Activated naive CD4-positive, alpha-beta T cell treated with anti-CD3 and anti-CD28 coated beads, Interleukin-2, amount 50 U/mL, for 72 hours (primary cell): ENCODE results near the gene CD34. TPM values are rescaled to one million over a fixed set of nuclear protein-coding genes. Genes with fewer than 3 reads are reported as not detected.

Experiments used
- ATAC-seq, 2 donors: fragments of 150-1000 bp; cut with Tn5 transposase; 2 replicates each; pipeline ENCODE4 v1.10.0; 2021; ENCODE audit warnings: mild to moderate bottlenecking in 2 of 2, moderate library complexity in 2 of 2
- DNase-seq, 2 donors: peaks; one replicate each; pipeline ENCODE4 v3.0.0; 2021 to 2022; ENCODE audit warnings: low spot score in 2 of 2
- H3K27ac Mint-ChIP-seq, 2 donors: one replicate each; pipeline ENCODE4 v1.8.0; 2022; ENCODE audit warnings: mild to moderate bottlenecking in 2 of 2, mixed read lengths in 2 of 2
- H3K36me3 Mint-ChIP-seq, 2 donors: one replicate each; pipeline ENCODE4 v1.8.0; 2022; ENCODE audit warnings: mixed read lengths in 2 of 2
- H3K9me3 Mint-ChIP-seq, 2 donors: one replicate each; pipeline ENCODE4 v1.8.0; 2022; ENCODE audit warnings: mixed read lengths in 2 of 2
- total RNA-seq, 2 donors: library from RNA; stranded (reverse); gene quantifications; one replicate each; pipeline ENCODE4 v1.2.3, GENCODE V29; 2022

The CD34 gene
- total RNA-seq, 2 donors from 2014 or later: 0.07 to 0.16 TPM

DNA sequence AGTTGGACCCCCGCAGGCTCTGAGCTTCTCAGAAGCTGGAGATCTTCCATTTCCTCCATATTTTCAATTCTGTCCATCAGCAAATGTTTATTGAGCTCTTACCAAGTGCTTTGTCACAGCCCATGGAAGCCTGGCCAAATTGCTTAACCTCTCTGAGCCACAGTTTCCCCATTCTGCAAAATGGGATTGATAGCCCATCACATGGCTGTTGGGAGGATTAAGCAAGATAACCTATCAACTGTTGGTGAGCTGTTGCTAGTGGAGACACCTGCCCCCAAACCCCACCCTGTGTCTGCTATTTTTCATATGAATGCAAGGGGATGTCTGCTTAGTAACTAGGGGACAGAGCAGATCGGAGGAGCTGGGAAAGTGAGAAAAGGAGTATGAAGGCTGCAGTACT is 38.3 kb downstream of the CD34 start:
- ATAC-seq (no peak), DNase-seq (no peak)
- Mint-ChIP-seq H3K36me3 (peaks cover 3 to 18% of the 10 kb centered on the region in 2 donors), H3K9me3 (peaks cover 0 to under 1% of the 10 kb centered on the region in 2 donors), H3K27ac (peak overlapping the region; percentile 80 to 93)

DNA sequence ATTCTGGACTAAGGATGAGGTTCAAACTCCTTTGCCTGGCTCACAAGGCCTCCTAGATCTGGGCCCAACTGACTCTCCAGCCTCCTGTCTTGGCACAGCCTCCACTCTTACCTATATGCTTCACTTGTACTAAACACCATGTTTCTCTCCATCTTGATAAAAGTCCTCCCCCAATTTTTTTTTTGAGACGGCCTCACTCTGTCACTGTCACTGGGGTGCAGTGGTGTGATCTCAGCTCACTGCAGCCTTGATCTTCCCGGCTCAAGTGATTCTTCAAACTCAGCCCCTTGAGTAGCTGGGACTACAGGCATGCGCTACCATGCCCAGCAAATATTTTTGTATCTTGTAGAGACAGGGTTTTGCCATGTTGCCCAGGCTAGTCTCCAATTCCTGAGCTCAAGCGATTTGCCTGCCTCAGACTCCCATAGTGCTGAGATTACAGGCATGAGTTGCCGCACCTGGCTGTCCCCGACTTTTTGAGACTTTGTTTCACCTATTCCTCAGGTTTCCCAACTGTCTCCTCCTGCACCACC is 39.7 kb downstream of the CD34 start:
- ATAC-seq (no peak), DNase-seq (no peak)
- Mint-ChIP-seq H3K27ac (peak overlapping the region; percentile 72 to 93), H3K36me3 (peaks cover 15 to 31% of the 10 kb centered on the region in 2 donors), H3K9me3 (no peaks in the 10 kb centered on the region)

DNA sequence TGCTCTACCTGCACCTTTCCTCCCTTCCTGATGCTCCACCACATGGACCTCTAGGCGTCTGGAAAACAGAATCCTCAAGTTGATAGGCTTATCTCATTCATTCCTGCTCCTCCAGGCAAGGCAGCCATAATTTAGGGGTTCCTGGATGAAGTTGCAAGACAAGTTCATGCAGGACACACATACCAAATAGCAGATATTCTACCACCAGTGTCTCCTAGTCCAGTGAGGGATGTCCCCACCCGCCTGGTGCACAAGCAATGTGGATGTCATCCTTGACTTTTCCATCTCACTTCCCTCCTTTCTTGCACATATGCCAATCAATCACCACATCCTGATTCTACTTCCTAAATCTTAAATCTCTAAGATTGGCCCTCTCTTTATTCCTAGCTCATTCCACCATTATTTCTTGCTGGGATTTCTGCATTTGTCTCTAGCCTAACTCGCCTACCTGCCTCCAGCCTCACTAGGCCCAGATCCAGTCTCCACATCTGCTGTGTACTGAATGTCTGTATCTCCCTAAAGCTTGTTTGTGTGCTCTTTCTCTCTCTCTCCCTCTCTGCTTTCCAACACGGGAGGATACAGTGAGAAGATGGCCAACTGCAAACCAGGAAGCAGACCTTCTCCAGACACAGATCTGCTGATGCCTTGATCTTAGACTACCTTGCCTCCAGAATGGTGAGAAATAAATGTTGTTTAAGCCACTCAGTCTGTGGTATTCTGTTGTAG is 40.5 kb downstream of the CD34 start:
- no peak for DNase-seq
- Mint-ChIP-seq H3K36me3 (peaks cover 20 to 34% of the 10 kb centered on the region in 2 donors), H3K27ac (peak overlapping the region in 1 of 2 donors; percentile 72), H3K9me3 (no peaks in the 10 kb centered on the region)
- no peak for ATAC-seq

DNA sequence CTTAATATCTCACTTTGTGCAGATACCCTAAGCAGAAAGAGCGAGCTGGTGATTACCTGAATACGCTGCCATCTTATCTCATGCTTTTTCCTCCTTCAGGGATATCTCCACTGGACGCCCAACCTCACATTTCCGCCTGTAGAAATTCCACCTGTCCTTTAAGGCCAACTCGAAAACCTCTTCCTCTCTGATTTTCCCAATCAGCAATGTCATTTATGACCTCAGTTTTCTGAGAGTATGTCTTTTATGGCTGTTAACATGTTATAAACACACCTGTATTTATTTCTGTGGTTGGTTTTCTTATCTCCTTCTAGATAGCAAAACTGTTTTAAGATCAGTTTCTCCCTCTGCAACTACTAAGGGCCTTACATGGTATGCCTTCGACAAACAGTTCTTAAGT is 41.1 kb downstream of the CD34 start:
- Mint-ChIP-seq H3K36me3 (peaks cover 20 to 34% of the 10 kb centered on the region in 2 donors), H3K27ac (peak overlapping the region; percentile 51 to 72), H3K9me3 (no peaks in the 10 kb centered on the region)
- DNase-seq (no peak), ATAC-seq (no peak)

DNA sequence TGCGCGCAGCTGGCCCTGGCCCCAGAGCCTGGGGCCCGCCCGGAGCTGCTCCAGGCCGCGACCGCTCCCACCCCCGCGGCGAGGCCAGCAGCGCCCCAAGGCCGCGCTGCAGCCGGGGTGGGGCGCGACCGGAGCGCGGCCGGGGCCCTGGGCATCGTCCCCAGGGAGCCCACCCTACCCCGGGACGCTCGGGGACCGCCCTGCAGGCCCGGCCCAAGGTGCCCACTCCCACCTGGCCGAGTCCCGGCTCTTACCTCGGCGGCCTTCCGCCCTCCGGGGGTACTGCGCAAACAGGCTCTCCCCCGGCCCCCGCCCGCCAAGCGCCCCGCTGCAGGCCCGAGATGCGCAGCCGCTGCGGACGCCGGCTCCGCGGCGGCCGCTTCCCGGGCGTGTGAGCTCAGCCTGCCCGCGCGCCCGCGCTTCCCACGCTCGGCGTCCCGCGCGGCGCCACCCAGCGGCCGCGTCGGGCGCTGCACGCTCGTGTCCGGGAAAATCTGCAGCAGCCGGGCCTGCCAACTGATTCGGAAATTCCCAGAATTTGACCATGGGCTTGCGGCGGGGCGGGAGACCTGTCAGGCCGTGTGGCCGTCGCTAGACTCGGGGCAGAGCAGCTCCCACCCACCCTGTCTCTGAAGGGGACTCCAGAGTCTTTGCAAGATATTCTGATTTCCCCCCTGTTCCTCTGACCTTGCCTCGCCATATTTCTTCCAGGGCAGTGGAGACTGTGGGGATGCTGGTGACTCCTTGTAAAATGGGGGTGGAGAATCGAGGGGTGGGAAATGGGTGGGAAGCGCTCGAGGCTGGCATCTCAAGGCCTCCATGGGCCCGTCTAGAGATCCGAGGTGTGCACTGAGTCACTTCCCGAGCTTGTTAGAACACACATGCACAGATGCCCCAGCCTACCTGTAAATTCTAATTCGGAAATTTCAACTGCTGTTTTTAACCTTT is 41.9 kb downstream of the CD34 start:
- Mint-ChIP-seq H3K27ac (peak overlapping the region; percentile 93 to 95), H3K36me3 (peaks cover 20 to 34% of the 10 kb centered on the region in 2 donors), H3K9me3 (no peaks in the 10 kb centered on the region)
- DNase-seq (peak; percentile 82 to 84), ATAC-seq (peak; percentile 55 to 71)

DNA sequence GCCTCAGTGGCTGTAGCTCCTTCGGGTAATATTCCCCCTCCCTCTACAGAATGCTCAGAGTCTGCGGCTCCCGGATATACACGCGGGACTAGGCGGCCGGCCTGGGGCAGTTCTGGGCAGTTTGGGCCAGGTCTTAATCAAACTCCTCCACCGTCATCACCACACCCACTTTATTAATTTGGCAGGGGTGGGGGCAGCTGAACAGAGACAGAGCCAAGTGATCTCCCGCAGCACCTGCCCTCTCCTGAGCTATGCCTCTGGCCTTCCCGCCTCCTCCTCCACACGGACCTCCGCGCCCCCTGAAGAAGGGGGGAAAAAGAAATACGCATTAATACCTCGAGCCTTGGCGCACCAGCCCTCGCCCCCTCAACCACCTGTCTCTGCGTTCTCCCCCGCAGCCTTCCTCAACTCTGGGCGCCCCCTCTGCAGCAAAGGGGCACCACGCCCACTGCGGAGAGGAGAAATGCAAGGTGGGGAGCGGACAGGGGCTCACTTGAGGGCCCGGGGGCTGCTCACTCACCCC is 42.6 kb downstream of the CD34 start:
- H3K27ac Mint-ChIP-seq: peak overlapping the region; percentile 93 to 95
- ATAC-seq (peak; percentile 3 to 44), DNase-seq (no peak)
- no peaks in the 10 kb centered on the region for H3K9me3 Mint-ChIP-seq
- peaks cover 21 to 35% of the 10 kb centered on the region in 2 donors for H3K36me3 Mint-ChIP-seq

DNA sequence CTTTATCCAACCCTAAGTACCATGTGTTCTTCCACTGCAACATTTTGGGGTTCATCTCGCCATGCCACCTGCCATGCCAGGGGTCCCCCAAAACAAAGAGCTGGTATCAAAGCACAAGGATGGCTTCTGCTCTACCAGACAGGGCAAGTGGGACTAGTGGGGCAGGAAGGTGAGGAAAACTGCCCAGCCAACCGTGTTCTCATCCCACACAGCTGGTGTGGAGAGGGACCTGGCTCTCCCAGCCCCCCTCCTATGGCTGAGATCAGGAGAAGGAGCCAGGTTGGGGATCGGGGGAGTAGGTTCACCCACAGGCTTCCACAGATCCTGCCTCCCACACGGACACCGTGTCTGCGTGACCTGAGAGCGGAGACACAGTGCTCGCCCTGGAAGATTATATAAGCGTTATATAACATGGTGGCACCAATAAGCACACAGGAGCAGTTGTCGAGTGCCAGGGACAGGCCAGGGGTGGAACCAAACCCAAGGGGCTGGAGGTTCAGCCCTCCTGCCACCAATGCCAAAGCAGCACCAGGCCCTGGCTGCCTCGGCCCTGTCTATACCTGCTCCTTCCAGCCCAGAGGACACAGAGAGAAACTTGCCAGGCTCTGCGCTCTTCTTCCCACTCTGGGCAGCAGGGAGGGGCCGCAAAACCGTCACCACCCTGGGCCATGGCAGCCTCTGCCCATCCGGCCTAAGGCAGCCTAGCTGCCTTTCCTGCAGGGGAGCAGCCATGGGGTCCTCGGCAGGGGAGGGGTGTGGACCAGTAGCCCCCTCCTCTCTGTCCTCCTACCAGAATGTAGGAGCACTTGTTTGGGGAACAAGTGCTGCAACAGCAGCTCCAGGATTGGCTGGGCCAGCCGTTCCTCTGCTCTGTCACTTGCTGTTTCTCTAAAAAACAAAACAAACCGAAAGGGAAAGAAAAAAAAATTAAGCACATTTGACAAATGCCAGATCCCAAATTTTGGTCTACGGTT is 43.5 kb downstream of the CD34 start:
- Mint-ChIP-seq H3K27ac (peak overlapping the region; percentile 93 to 95), H3K9me3 (no peaks in the 10 kb centered on the region), H3K36me3 (peaks cover 30 to 41% of the 10 kb centered on the region in 2 donors)
- DNase-seq (no peak), ATAC-seq (peak; percentile 17 to 36)

DNA sequence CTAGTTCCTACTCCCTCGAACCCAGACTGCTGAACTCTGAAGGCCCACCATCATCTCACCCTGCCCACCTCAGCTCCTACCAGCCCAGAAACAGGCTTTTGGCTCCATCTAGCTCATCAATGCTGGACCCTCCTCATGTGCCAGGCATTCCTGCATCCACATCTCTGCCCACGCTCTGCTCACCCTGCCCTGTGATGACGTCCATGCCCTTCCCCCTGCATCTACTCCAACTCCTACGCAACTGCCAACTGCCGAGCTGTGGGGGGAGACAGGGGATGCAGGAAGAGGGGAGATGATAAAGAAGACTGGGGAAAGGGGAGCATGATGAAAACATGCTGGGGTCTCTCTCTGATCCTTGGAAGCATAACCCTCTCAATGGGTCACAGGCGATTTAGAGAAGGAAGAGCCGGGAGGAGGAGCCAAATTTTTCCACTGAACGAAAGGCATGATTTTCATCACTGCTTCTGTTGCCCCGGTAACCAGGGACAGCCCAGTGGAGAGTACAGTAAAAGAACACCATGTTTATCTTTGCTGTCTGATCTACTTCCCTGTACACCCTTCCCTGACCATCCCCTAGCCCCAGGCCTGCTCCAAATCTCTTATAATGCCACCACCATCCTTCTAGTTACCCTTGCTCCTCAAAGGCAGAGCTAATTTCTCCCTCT is 44.3 kb downstream of the CD34 start:
- DNase-seq: peak in 1 of 2 donors; percentile 41
- Mint-ChIP-seq H3K9me3 (no peaks in the 10 kb centered on the region), H3K36me3 (peaks cover 38 to 46% of the 10 kb centered on the region in 2 donors), H3K27ac (peak overlapping the region; percentile 79 to 93)
- ATAC-seq: peak; percentile 43 to 49

DNA sequence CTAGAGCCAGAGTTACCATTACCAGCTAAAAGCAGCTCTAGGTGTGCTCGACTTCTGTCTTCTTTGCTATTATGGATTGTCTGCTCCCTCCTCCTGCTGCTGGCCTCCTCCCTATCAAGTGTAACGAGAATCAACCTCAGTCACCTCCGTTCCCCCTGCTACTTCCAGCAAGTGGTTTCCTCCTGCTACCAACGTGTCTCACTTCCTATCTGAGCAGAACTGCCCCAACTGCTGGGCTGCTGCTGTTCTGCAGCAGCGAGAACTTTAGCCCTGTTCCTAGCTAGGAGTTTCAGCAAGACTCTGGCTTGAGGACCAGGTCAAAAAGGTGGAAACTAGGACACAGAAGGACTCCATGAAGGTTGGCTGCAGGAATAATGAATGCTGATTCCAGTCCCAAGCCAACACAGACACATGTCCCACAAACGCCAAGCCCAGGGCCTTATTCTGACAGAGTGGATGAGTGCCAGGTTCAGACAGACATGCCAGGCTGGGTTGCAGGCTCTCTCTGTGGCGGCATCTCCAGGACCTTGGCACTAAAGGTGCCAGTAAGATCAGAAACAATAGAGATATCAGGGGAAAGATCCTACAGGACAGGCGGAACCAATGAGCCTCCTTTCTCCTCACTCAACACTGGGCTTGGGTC is 46.9 kb downstream of the CD34 start:
- Mint-ChIP-seq H3K36me3 (peaks cover 38 to 40% of the 10 kb centered on the region in 2 donors), H3K27ac (peak overlapping the region; percentile 1 to 83), H3K9me3 (no peaks in the 10 kb centered on the region)
- ATAC-seq: peak; percentile 39 to 48
- DNase-seq: no peak

DNA sequence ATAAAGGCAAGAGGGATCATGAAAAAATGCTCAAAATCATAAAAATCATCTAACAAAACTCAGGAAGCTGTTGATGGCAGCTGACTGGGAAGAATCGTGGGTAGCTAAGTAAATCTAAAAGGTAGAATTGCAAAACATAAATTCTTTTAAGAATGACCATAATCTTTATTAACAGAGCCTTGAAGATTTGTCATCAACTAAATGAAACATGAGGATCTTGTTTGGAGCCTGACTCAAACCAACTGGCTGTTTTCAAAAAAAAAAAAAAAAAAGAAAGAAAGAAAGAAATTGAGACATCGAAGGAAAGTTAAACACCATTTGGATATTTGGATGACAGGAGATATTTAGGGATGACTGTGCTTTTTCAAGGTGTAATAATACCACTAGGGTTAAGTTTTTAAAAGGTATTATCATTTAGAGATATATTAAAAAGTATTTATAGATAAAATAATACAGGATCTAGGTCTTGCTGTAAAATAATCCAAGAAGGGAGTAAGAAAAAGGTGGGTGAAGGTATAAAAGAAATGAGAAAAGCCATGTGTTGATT is 48.6 kb downstream of the CD34 start:
- ATAC-seq: no peak
- peak overlapping the region; percentile 78 to 83 for H3K27ac Mint-ChIP-seq
- DNase-seq: no peak
- peaks cover 28 to 36% of the 10 kb centered on the region in 2 donors for H3K36me3 Mint-ChIP-seq
- no peaks in the 10 kb centered on the region for H3K9me3 Mint-ChIP-seq

DNA sequence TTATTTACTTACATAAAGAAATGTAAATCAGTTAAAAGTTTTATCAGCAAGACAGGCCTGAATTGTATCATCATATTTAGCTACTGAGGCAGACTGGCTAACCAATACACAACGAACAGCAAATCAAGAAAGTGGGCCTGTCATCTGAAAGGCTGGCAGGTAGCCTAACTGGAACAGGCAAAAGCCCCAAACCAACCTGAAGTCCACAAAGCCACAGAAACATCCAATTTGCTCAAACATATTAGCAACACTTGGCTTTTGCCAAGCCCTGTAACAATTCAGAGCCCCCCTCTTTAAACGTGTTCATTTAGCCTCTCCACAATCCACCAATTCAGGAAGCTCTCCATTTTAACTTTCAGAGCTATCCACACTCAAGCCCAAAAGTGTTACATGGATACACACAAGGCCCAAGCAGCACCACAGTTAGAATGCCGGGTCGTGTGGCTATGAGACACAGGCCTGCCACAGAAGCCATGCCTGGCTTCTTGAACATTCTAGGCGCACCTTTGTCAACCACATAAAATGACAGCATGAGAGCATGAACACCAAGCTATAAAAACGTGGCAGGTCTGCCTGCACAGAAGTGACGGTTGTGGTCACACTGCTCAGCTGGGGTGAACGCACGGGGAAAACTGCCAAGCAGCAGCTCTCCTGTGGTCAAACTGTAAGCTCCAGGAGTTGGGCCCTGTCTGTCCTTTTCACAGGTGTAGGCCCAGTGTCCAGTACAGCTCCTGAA is 49.3 kb downstream of the CD34 start:
- H3K9me3 Mint-ChIP-seq: no peaks in the 10 kb centered on the region
- ATAC-seq: peak; percentile 53 to 68
- DNase-seq: no peak
- peaks cover 21 to 28% of the 10 kb centered on the region in 2 donors for H3K36me3 Mint-ChIP-seq
- peak overlapping the region; percentile 78 to 83 for H3K27ac Mint-ChIP-seq

DNA sequence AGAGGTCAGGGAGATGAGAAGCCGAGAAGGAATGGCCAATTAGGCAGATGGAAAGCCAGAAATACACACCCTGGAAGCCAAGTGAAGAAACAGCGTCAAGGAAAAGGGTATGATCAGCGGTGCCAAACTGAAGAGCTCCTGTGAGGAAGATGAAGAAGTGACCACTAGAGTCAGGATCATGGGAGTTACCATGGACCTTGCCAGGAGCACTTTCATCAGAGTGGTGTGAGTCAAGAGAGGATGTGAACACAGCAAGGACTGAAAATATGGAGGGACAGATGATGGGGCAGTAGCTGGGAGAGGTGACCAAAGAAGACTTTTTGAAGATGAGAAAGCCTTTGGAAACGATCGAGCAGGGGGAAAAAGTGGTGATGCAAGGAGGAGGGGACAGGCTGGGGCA is 50.4 kb downstream of the CD34 start:
- DNase-seq: no peak
- H3K9me3 Mint-ChIP-seq: no peaks in the 10 kb centered on the region
- peaks cover 18 to 27% of the 10 kb centered on the region in 2 donors for H3K36me3 Mint-ChIP-seq
- ATAC-seq: no peak
- H3K27ac Mint-ChIP-seq: no peak overlapping the region

DNA sequence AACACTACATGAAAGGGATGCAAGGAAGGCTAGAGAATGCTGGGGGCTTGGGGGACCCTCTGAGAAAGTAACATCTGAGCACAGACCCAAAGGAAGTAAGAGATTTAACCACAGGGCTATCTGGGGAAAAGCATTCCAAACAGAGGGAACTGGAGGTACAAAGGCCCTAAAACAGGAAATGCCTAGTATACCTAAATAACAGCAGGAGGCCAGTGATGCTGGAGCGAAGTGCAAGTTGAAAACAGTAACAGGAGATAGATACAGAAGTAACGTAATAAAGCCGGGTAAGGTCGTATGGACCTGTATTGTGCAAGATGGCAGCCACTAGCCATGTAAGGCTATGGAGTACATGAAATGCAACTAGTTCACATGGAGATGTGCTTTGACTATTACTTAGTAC is 52.1 kb downstream of the CD34 start:
- no peak for DNase-seq
- no peak for ATAC-seq
- H3K27ac Mint-ChIP-seq: no peak overlapping the region
- peaks cover 18 to 27% of the 10 kb centered on the region in 2 donors for H3K36me3 Mint-ChIP-seq
- no peaks in the 10 kb centered on the region for H3K9me3 Mint-ChIP-seq

DNA sequence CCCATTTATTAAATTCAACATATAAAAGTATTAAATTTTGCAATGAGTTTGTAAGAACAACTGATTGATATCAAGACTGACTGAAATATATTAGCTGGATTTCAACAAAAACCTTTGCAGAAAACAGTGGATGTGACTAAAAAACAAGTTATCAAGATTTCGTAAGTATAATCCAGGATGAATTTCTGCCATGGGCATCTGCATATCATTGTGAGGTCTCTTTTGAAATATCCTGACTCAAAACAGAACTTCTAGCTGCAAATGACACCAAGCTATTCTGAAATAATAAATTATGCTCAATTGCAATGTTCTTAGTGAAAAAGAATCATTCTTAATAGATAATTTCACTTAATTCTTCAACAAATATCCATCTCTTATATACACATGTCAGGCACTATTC is 52.6 kb downstream of the CD34 start:
- no peak for ATAC-seq
- H3K9me3 Mint-ChIP-seq: no peaks in the 10 kb centered on the region
- no peak for DNase-seq
- H3K36me3 Mint-ChIP-seq: peaks cover 17 to 26% of the 10 kb centered on the region in 2 donors
- no peak overlapping the region for H3K27ac Mint-ChIP-seq
